Right lobe of liver (tissue), 4 donors: Measurements from ENCODE around the gene IP6K3.

Experiments
- CTCF ChIP-seq, 4 donors: fragments of 200-600 bp in 3 of 4; fragments of 450-650 bp in 1 of 4; IDR thresholded peaks; one replicate each; pipeline versions ENCODE4 v1.5.1 to v1.8.0; 2016 to 2022; ENCODE audit warnings: antibody characterized with exemption in 4 of 4, mild to moderate bottlenecking in 2 of 4
- POLR2A ChIP-seq: fragments of 450-650 bp; IDR thresholded peaks from one replicate; pipeline ENCODE4 v1.6.1; 2017; ENCODE audit warnings: antibody characterized with exemption, mild to moderate bottlenecking
- donor health status: DM: no; HTN: no; CAD: no.
- donor health status: DM: no; HTN: no; CAD: no.
- donor health status: DM: no; HTN: yes; CAD: no.

GRCh38 chr6:33702345-33702977, 44.2 kb downstream of the IP6K3 start:
- TF ChIP-seq CTCF (IDR thresholded peaks at IDR 0.05) = peak; percentile 34 to 50 (median 38)
- no peak for TF ChIP-seq POLR2A
